GM12874 (cell line): ENCODE results near the gene H3-3A.
A peak's percentile ranks its signal among the peaks of the same experiment; 100 is the strongest.

Experiments used
- CTCF ChIP-seq: IDR thresholded peaks from 2 replicates; pipeline ENCODE4 v1.5.1; 2011; ENCODE audit warnings: low read depth, mild to moderate bottlenecking, control low read depth, low read length, moderate library complexity; ENCODE audit not compliant: insufficient read depth

The H3-3A gene

GRCh38 chr1:226097866-226098625, 35.5 kb downstream of the H3-3A start:
- no peak for TF ChIP-seq CTCF

DNA sequence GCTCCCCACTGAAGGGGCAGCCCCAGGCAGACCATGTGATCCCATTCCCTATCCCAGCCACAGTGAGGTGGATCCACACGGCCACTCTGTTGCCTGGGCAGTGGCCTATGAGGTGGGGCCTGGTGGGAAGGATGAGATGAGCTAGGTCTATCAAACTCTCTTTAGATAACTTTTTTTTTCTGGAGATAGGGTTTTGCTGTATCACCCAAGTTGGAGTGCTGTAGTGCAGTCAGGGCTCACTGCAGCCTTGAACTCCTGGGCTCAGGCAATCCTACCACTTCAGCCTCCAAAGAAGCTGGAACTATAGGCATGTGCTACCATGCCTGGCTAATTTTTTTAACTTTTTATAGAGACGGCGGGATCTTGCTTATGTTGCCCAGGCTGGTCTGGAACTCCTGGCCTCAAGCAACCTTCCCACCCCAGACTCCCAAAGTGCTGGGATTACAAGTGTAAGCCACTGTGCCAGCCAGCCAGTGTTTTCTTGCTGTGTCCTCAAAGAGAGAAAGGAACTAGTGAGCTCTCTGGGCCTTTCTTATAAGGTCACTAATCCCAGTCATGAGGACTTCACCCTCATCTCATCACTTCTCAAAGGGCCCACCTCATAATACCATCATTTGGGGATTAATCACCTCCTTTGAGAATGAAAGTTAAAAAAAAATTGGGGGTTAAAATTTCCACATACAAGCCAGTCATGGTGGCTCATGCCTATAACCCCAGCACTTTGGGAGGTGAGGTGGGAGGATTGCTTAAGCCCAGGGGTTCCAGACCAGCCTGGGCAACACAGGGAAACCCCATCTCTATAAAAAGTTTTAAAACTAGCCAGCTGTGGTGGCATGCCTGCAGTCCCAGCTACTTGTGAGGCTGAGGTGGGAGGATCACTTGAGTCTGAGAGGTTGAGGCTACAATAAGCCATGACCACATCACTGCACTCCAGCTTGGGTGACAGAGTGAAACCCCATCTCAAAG, 36.6 kb downstream of the H3-3A start:
- no peak for TF ChIP-seq CTCF

- TF ChIP-seq CTCF, result no peak
Measured at GRCh38 chr1:226100436-226101391, 38.2 kb downstream of the H3-3A start.

DNA sequence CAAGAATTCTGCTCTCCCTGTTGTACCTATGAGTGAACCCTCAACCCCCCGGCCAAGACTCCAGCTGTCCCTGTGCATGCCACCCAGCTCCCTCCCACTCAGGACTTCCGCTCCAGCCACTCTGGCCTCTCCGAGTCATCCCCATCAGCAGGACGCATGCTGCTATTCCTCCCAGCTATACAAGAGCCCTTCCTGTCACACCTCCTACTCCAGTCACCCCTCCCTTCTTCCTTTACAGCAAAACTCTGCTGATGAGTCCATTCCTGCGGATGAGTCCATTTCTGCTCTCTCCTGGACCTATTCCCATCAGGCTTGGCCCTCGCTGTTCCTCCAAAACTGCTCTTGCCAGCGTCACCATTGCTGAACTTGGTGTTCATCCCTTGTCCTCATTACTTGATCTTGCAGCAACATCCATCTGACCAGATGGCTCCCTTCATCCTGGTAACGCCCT, 42.2 kb downstream of the H3-3A start:
- no peak for TF ChIP-seq CTCF

DNA sequence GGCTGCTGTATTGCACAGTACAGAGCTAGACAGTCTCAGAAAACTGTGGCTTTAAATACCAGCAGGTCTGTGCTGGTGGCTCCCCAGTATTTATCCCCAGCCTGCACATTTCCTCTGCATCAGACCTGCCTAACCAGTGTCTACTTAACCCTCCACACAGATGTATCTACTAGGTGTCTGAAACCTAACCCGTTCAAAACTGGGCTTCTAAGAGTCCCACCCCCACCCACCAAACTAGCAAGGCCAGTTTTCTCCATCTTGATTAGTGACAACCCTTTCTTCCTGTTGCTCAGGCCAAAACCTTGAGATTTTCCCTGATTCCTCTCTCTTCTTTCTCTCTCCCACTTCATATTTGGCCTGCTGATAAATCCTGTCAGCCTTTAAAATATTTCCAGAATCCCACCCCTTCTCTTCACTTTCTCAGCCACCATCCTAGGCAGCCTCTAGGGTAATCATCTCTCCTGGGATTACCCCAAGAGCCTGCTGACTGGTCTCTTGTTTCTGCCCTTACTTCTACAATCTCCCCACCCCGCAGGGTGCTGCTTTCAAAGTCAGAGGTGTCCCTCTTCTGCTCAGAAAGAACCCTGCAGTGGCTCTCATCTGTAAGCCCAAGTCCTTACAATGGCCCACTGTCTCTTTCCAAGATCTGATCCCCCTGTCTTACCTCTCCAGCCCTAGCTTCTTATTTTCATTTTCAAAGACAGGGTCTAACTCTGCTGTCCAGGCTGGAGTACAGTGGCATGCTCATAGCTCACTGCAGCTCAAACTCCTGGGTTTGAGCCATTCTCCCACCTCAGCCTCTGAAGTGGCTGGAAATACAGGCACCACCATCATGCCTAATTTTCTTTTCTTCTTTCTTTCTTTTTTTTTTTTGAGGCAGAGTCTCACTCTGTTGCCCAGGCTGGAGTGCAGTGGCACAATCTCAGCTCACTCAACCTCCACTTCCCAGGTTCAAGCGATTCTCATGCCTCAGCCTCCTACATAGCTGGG, 45.2 kb downstream of the H3-3A start:
- TF ChIP-seq CTCF, result 0 out of 2 replicates have a peak, but pooled peaks have one; percentile 10
